ENCODE data around the gene ARHGDIB.

- TF ChIP-seq POLR2A (IDR thresholded peaks at IDR 0.05; ENCODE audit: low read depth, low read length) (no peak), POLR2AphosphoS5 (IDR thresholded peaks at IDR 0.05; ENCODE audit: low read depth, low read length) (no peak), TAF1 (IDR thresholded peaks at IDR 0.05; ENCODE audit: low read depth, low read length) (no peak), PAX5 (IDR thresholded peaks at IDR 0.05; ENCODE audit: insufficient read depth, low read length, severe bottlenecking) (no peak)
Observed at GRCh38 chr12:14937014-14937413, 24.4 kb downstream of the ARHGDIB start.
